HEK293 (cell line): ENCODE results near the gene MYL3.

Experiments
- CTCF ChIP-seq: fragments of 450-650 bp; formaldehyde crosslinking; IDR thresholded peaks from 2 replicates; pipeline ENCODE4 v1.5.1; 2016; ENCODE audit warnings: missing biosample characterization, missing genetic modification characterization
- KLF10 ChIP-seq: fragments of 450-650 bp; IDR thresholded peaks from 2 replicates; pipeline ENCODE4 v1.5.1; 2018; ENCODE audit warnings: missing biosample characterization, mild to moderate bottlenecking, missing genetic modification characterization
- PRDM4 ChIP-seq: fragments of 450-650 bp; formaldehyde crosslinking; IDR thresholded peaks from 2 replicates; pipeline ENCODE4 v1.5.1; 2017; ENCODE audit warnings: missing biosample characterization, missing genetic modification characterization
- ZNF146 ChIP-seq: fragments of 450-650 bp; formaldehyde crosslinking; IDR thresholded peaks from 2 replicates; pipeline ENCODE4 v1.5.1; 2016; ENCODE audit warnings: missing biosample characterization, missing genetic modification characterization
- ZNF510 ChIP-seq: fragments of 450-650 bp; formaldehyde crosslinking; IDR thresholded peaks from 2 replicates; pipeline ENCODE4 v1.5.1; 2018; ENCODE audit warnings: mild to moderate bottlenecking, missing genetic modification characterization, missing biosample characterization; ENCODE audit not compliant: insufficient replicate concordance

GRCh38 chr3:46875560-46875959, 12.3 kb upstream of the MYL3 start:
- no peak for TF ChIP-seq KLF10 (tag by site-specific recombination)
- TF ChIP-seq CTCF, result no peak
- no peak for TF ChIP-seq ZNF510 (tag by site-specific recombination)
- TF ChIP-seq ZNF146 (tag by site-specific recombination), result no peak
- no peak for TF ChIP-seq PRDM4 (tag by site-specific recombination)
